Left lobe of liver (tissue), 2 donors: ENCODE measurements around the gene TMEM11. TPM values are rescaled to one million over a fixed set of nuclear protein-coding genes. Genes with fewer than 3 reads are reported as not detected.

Experiments used
- ATAC-seq: fragments of 200-7000 bp; cut with Tn5 transposase; one replicate; pipeline ENCODE4 v1.9.1; 2020; ENCODE audit warnings: mild to moderate bottlenecking, moderate library complexity
- DNase-seq: peaks from one replicate; pipeline ENCODE4 v3.0.0-alpha.2; 2020; ENCODE audit warnings: low spot score
- total RNA-seq: library from RNA; stranded (reverse); gene quantifications from one replicate; pipeline ENCODE4 v1.2.1, GENCODE V29; 2021
- donor health status: DM: no; HTN: no; CAD: no; lungs with moderate emphysema.
- donor health status: DM: no; HTN: yes; CAD: no.

The TMEM11 gene
- total RNA-seq, result 9.3 TPM

GRCh38 chr17:21214015-21214776, at the start of gene TMEM11:
Gene TMEM11 (minus strand): TSS chr17:21214161. CDS start chr17:21214152, 9 bp downstream.
- peak; percentile 96 for DNase-seq
- peak; percentile 93 for ATAC-seq

GRCh38 chr17:21263376-21263775, 49.4 kb upstream of the TMEM11 start:
- ATAC-seq (no peak), DNase-seq (no peak)

- DNase-seq (no peak), ATAC-seq (no peak)
Measured at GRCh38 chr17:21262259-21262993, 48.5 kb upstream of the TMEM11 start.

- no peak for ATAC-seq
- no peak for DNase-seq
Measured at GRCh38 chr17:21258593-21258992, 44.6 kb upstream of the TMEM11 start.

- ATAC-seq, result peak; percentile 7
- DNase-seq, result no peak
Measured at GRCh38 chr17:21253646-21254441, 39.9 kb upstream of the TMEM11 start.

GRCh38 chr17:21252796-21253645, 39.1 kb upstream of the TMEM11 start, which contains the start of gene NATD1:
Gene NATD1 (minus strand): TSS chr17:21253410. CDS start chr17:21253264, 146 bp downstream.
- peak; percentile 87 for ATAC-seq
- peak; percentile 90 for DNase-seq

GRCh38 chr17:21252289-21252795, 38.4 kb upstream of the TMEM11 start:
- no peak for ATAC-seq
- DNase-seq, result no peak

- ATAC-seq (no peak), DNase-seq (no peak)
Measured at GRCh38 chr17:21251337-21252010, 37.5 kb upstream of the TMEM11 start.

GRCh38 chr17:21250854-21251253, 36.9 kb upstream of the TMEM11 start:
- DNase-seq, result no peak
- no peak for ATAC-seq

- no peak for DNase-seq
- no peak for ATAC-seq
Measured at GRCh38 chr17:21249920-21250703, 36.2 kb upstream of the TMEM11 start.

GRCh38 chr17:21249086-21249795, 35.3 kb upstream of the TMEM11 start:
- DNase-seq (no peak), ATAC-seq (no peak)

GRCh38 chr17:21248500-21248899, 34.5 kb upstream of the TMEM11 start:
- ATAC-seq (no peak), DNase-seq (no peak)

GRCh38 chr17:21247552-21248258, 33.7 kb upstream of the TMEM11 start:
- DNase-seq (no peak), ATAC-seq (no peak)

GRCh38 chr17:21246698-21247097, 32.7 kb upstream of the TMEM11 start:
- DNase-seq (no peak), ATAC-seq (no peak)

GRCh38 chr17:21245639-21246084, 31.7 kb upstream of the TMEM11 start:
- DNase-seq (peak; percentile 64), ATAC-seq (peak; percentile 83)

- ATAC-seq, result peak; percentile 8
- no peak for DNase-seq
Measured at GRCh38 chr17:21243516-21244303, 29.7 kb upstream of the TMEM11 start.
